ENCODE measurements around the gene FPGT. TPM values are rescaled to one million over a fixed set of nuclear protein-coding genes. Genes with fewer than 3 reads are reported as not detected.

Gene FPGT
- total and polyA plus RNA-seq, 2 of the 13 experiments (the other 11 are each of a cell fraction or from before 2014, with no cell fraction given), result 4.3 to 9.8 TPM

DNA sequence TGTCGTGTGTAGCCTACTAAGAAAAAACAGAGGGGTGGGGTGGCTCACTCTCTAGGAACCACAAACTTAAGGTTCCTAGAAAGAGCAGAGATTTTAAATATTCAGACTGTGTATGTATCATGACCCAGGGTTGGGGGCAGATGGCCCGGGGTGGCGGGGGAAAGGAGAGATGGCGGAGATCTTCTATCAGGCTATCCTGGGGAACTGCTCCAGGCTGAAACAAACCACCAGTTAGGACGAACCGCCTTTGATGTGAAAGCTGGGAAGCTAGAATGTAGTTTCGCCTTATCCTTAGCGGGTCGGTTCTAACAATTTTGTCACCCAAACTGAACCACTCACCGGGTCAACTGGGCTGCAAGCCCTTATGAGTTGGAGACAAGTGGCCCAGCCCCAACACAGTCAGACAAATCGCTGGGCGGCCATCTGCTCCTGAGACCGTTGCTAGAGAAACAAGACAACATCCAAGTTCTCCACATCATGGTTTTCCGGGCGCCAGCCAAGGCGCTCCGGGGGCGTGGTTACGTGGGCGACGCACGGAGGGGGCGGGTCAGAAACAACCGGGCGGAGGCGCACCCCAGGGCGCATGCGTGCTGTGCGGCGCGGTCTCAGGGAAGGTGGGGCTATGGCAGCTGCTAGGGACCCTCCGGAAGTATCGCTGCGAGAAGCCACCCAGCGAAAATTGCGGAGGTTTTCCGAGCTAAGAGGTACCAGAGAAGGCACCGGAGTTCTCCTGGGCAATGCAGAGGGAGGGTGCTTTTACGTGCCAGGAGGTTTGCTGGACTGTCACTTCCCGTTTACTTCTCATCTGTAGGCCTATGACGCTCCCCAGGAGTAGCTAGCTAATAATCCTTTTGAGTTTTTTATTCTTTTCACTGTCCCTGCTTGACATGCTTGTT lies at the start of gene FPGT, which contains the start of gene LRRIQ3 (continued):
- no peak for TF ChIP-seq ATF7-NPFF (CRISPR knock-in tag; IDR thresholded peaks at IDR 0.05; ENCODE audit: low read depth)
- no peak for TF ChIP-seq ZNF30 (CRISPR knock-in tag; IDR thresholded peaks at IDR 0.05)
- TF ChIP-seq, protein P1, sequence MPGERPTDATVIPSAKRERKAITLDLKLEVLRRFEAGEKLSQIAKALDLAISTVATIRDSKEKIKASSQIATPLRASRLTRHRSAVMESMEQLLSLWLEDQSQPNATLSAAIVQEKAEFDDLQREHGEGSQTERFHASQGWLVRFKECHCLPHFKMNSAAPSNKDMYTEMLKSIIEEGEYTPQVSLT (CRISPR knock-in tag; IDR thresholded peaks at IDR 0.05; ENCODE audit: borderline replicate concordance, low read depth), result no peak
- TF ChIP-seq, protein P2, sequence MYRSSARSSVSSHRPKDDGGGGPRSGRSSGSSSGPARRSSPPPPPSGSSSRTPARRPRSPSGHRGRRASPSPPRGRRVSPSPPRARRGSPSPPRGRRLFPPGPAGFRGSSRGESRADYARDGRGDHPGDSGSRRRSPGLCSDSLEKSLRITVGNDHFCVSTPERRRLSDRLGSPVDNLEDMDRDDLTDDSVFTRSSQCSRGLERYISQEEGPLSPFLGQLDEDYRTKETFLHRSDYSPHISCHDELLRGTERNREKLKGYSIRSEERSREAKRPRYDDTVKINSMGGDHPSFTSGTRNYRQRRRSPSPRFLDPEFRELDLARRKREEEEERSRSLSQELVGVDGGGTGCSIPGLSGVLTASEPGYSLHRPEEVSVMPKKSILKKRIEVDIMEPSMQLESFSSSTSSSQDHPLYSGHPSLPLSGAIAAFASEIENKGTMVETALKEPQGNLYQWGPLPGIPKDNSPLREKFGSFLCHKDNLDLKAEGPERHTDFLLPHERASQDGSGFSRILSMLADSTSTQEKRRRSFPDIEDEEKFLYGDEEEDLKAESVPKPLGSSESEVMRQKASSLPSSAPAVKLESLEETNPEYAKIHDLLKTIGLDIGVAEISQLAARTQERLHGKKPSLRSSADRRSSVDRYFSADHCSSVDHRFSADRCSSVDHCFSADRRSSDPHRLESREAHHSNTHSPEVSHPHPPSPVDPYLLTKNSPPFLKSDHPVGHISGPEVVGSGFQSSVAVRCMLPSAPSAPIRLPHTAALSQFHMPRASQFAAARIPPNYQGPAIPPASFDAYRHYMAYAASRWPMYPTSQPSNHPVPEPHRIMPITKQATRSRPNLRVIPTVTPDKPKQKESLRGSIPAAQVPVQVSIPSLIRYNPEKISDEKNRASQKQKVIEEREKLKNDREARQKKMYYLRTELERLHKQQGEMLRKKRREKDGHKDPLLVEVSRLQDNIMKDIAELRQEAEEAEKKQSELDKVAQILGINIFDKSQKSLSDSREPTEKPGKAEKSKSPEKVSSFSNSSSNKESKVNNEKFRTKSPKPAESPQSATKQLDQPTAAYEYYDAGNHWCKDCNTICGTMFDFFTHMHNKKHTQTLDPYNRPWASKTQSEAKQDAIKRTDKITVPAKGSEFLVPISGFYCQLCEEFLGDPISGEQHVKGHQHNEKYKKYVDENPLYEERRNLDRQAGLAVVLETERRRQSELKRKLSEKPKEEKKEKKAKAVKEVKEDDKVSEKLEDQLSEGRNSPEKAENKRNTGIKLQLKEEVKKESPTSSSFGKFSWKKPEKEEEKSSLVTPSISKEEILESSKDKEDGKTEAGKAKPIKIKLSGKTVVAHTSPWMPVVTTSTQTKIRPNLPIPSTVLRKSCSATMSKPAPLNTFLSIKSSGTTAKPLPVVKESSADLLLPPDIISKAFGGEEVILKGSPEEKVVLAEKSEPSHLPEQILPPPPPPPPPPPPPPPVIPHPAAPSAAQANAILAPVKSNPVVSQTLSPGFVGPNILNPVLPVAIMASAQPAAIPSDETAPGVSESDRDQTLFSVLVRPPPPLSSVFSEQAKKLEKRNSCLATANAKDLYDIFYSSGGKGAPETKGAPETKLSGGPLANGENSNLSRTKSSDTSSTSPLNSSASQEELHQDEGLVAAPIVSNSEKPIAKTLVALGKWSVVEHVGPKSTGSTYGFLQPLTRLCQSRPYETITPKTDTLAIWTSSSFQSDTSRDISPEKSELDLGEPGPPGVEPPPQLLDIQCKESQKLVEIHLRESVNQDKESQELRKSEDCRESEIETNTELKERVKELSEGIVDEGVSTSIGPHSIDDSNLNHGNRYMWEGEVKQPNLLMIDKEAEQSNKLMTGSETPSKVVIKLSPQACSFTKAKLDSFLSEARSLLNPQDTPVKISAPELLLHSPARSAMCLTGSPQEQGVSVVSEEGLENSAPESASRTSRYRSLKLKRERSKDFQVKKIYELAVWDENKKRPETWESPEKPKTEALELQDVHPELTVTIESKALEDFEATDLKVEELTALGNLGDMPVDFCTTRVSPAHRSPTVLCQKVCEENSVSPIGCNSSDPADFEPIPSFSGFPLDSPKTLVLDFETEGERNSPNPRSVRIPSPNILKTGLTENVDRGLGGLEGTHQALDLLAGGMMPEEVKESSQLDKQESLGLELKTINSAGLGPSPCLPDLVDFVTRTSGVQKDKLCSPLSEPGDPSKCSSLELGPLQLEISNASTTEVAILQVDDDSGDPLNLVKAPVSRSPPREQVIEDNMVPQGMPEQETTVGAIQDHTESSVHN (CRISPR knock-in tag; IDR thresholded peaks at IDR 0.05), result no peak
- no peak for TF ChIP-seq ARHGAP35 (CRISPR knock-in tag; IDR thresholded peaks at IDR 0.05; ENCODE audit: borderline replicate concordance)
- no peak for TF ChIP-seq FOXK2 (IDR thresholded peaks at IDR 0.05)
- TF ChIP-seq RORA (CRISPR knock-in tag; IDR thresholded peaks at IDR 0.05), result no peak
- TF ChIP-seq ZNF619 (CRISPR knock-in tag; IDR thresholded peaks at IDR 0.05), result no peak
- TF ChIP-seq REL (CRISPR knock-in tag; conservative IDR thresholded peaks at IDR 0.05), result no peak
- peak; percentile 21; the same call in 1 of the 2 replicates for TF ChIP-seq PRDM10 (CRISPR knock-in tag; IDR thresholded peaks at IDR 0.05; ENCODE audit: low read depth)
- no peak for TF ChIP-seq POLR2AphosphoS2 (IDR thresholded peaks at IDR 0.05; ENCODE audit: low read depth, low read length)
- TF ChIP-seq GPN1 (CRISPR knock-in tag; IDR thresholded peaks at IDR 0.05; ENCODE audit: borderline replicate concordance), result no peak
- peak; percentile 67; the same call in 1 of the 2 replicates for TF ChIP-seq SP4 (CRISPR knock-in tag; IDR thresholded peaks at IDR 0.05)
- TF ChIP-seq ZNF780A (CRISPR knock-in tag; IDR thresholded peaks at IDR 0.05), result no peak
- no peak for TF ChIP-seq IKZF1 (IDR thresholded peaks at IDR 0.05)
- TF ChIP-seq SP140L (CRISPR knock-in tag; IDR thresholded peaks at IDR 0.05; ENCODE audit: borderline replicate concordance), result no peak; the same call in 1 of the 2 replicates
- TF ChIP-seq HDAC1 (CRISPR knock-in tag; IDR thresholded peaks at IDR 0.05), result peak; percentile 28; the same call in 1 of the 2 replicates
